Ascending aorta (tissue), 2 donors: ENCODE data around the gene FCHSD1. TPM values are rescaled to one million over a fixed set of nuclear protein-coding genes. Genes with fewer than 3 reads are reported as not detected.
A peak's percentile ranks its signal among the peaks of the same experiment; 100 is the strongest.

ENCODE experiments used
- DNase-seq, 2 donors: peaks; one replicate each; pipeline ENCODE4 v3.0.0-alpha.2; 2019; ENCODE audit warnings: low spot score in 2 of 2
- H3K27ac ChIP-seq, 2 donors: fragments of 200-600 bp; sonication (generic); one replicate each; pipeline ENCODE4 v1.5.1; 2016 to 2017; ENCODE audit warnings: mild to moderate bottlenecking in 1 of 2
- H3K27me3 ChIP-seq: fragments of 200-600 bp; sonication (generic); one replicate; pipeline ENCODE4 v1.5.1; 2017
- H3K36me3 ChIP-seq, 2 donors: fragments of 200-600 bp; sonication (generic); one replicate each; pipeline ENCODE4 v1.5.1; 2016
- H3K4me1 ChIP-seq, 2 donors: fragments of 200-600 bp; sonication (generic); one replicate each; pipeline ENCODE4 v1.5.1; 2016 to 2017; ENCODE audit warnings: mild to moderate bottlenecking in 1 of 2
- H3K4me3 ChIP-seq, 2 donors: fragments of 200-600 bp; sonication (generic); one replicate each; pipeline ENCODE4 v1.5.1; 2016 to 2017; ENCODE audit warnings: mild to moderate bottlenecking in 1 of 2
- H3K9me3 ChIP-seq, 2 donors: fragments of 200-600 bp; sonication (generic); one replicate each; pipeline ENCODE4 v1.5.1; 2016
- CTCF ChIP-seq, 3 experiments: fragments of 200-600 bp in 2 of 3; fragments of 450-650 bp in 1 of 3; sonication (generic) in 2 of 3; IDR thresholded peaks; one replicate each; pipeline ENCODE4 v1.5.1; 2016 to 2019; ENCODE audit warnings: antibody characterized with exemption in 3 of 3, mild to moderate bottlenecking in 1 of 3, moderate library complexity in 1 of 3
- intact Hi-C: fragments of 100-400 bp; cut with DNase I; formaldehyde crosslinking; loops from one replicate; pipeline ENCODE4 v1.15.1; 2023
- total RNA-seq: library from RNA; depleted of rRNA; stranded (reverse); fragments of >200 nt; gene quantifications from one replicate; pipeline ENCODE4 v1.1.0, GENCODE V29; 2016

Gene FCHSD1
- total RNA-seq, 1 donor from 2014 or later, result 127 TPM

- intact Hi-C loops, result no loop called here
- no peak overlapping the region for H3K4me3 ChIP-seq
- TF ChIP-seq CTCF (IDR thresholded peaks at IDR 0.05), result no peak
- peaks cover 7 to 16% of the 10 kb centered on the region in 2 donors for H3K4me1 ChIP-seq
- no peaks in the 10 kb centered on the region for H3K36me3 ChIP-seq
- DNase-seq, result no peak
- peak overlapping the region in 1 of 2 donors; percentile 82 for H3K27ac ChIP-seq
- no peaks in the 10 kb centered on the region for H3K27me3 ChIP-seq
- no peaks in the 10 kb centered on the region for H3K9me3 ChIP-seq
Observed at GRCh38 chr5:141597394-141597793, 53.8 kb downstream of the FCHSD1 start.

- Histone ChIP-seq H3K9me3 (no peaks in the 10 kb centered on the region), H3K27me3 (no peaks in the 10 kb centered on the region), H3K4me3 (no peak overlapping the region), H3K4me1 (peaks cover 7 to 19% of the 10 kb centered on the region in 2 donors), H3K36me3 (no peaks in the 10 kb centered on the region), H3K27ac (peak overlapping the region in 1 of 2 donors; percentile 82)
- no peak for TF ChIP-seq CTCF (IDR thresholded peaks at IDR 0.05)
- intact Hi-C loops, result no loop called here
- no peak for DNase-seq
Observed at GRCh38 chr5:141596867-141597266, 54.4 kb downstream of the FCHSD1 start.

- intact Hi-C loops, result loop anchor here (5.0 kb wide), 1 partner anchor 47 kb away; the partner anchor contains the start of genes HDAC3 and RELL2
- H3K36me3 ChIP-seq, result peaks cover 14 to 18% of the 10 kb centered on the region in 2 donors
- H3K4me1 ChIP-seq, result peaks cover 0 to 5% of the 10 kb centered on the region in 2 donors
- no peak for TF ChIP-seq CTCF (IDR thresholded peaks at IDR 0.05)
- no peak for DNase-seq
- no peaks in the 10 kb centered on the region for H3K9me3 ChIP-seq
- no peaks in the 10 kb centered on the region for H3K27me3 ChIP-seq
- H3K27ac ChIP-seq, result no peak overlapping the region
- H3K4me3 ChIP-seq, result no peak overlapping the region
Observed at GRCh38 chr5:141590127-141590526, 61.1 kb downstream of the FCHSD1 start.

Other genes with a start within 250 kb of the FCHSD1 start
- gene PCDHGA9, start 248.6 kb downstream of the FCHSD1 start, total RNA-seq, result 3.2 TPM
- gene PCDHGB6, start 243.4 kb downstream of the FCHSD1 start, total RNA-seq, result 3.9 TPM
- 4.4 TPM for gene PCDHGA10, start 238.4 kb downstream of the FCHSD1 start, total RNA-seq
- gene PCDHGB7, start 233.7 kb downstream of the FCHSD1 start, total RNA-seq, result 10.2 TPM
- gene PCDHGA11, start 230.4 kb downstream of the FCHSD1 start, total RNA-seq, result 5.3 TPM
- gene PCDHGA12, start 220.9 kb downstream of the FCHSD1 start, total RNA-seq, result 18.5 TPM
- 51.4 TPM for gene PCDHGC3, start 175.5 kb downstream of the FCHSD1 start, total RNA-seq
- 59.3 TPM for gene PCDHGC4, start 166.4 kb downstream of the FCHSD1 start, total RNA-seq
- gene PCDHGC5, start 162.3 kb downstream of the FCHSD1 start, total RNA-seq, result 0.11 TPM
- 65.8 TPM for gene DIAPH1, start 32.4 kb downstream of the FCHSD1 start, total RNA-seq
- 43.4 TPM for gene HDAC3, start 14.6 kb downstream of the FCHSD1 start, total RNA-seq
- 1.4 TPM for gene RELL2, start 14.4 kb downstream of the FCHSD1 start, total RNA-seq
- gene ARAP3, start 30.8 kb upstream of the FCHSD1 start, total RNA-seq, result 55.5 TPM
- 165 TPM for gene PCDH1, start 227.0 kb upstream of the FCHSD1 start, total RNA-seq